ENCODE measurements around the gene PHLDA2. TPM values are rescaled to one million over a fixed set of nuclear protein-coding genes. Genes with fewer than 3 reads are reported as not detected.

The PHLDA2 gene
- total RNA-seq, 1 donor from 2014 or later, result 4.7 TPM

DNA sequence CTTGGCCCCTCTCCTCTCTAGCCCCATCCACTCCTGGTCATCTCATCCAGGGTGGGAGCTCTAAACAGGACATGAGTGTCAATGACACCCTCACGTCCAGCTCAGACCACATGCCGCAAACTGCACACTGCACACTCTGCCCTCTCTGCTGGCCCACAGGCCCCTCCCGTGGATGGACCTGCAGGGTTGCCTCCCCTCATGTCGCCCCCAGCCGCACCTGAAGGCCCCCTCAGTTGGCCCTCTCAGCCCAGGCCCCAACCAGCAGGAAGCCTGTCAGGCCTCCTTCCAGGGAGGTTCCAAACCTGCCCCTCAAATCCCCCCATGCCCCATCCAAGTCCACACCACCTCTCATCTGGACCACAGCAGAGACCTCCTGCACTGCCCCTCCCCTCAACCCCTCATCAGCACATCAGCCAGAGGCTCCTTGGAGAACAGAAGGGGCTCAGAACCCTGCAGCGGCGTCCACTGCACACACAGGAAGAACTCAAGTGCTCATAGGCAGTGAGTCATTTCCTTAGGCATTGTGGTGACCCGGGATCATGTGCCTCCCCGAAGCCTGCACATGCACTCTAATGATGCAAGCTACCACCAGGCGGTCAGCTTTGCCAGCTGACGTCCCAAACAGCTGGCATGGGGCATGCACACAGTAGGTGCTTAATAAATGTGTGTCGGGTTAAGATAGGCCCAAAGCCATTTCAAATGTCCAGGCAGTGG is 30.7 kb downstream of the PHLDA2 start:
- peak; percentile 77 for DNase-seq (ENCODE audit: low read depth)

DNA sequence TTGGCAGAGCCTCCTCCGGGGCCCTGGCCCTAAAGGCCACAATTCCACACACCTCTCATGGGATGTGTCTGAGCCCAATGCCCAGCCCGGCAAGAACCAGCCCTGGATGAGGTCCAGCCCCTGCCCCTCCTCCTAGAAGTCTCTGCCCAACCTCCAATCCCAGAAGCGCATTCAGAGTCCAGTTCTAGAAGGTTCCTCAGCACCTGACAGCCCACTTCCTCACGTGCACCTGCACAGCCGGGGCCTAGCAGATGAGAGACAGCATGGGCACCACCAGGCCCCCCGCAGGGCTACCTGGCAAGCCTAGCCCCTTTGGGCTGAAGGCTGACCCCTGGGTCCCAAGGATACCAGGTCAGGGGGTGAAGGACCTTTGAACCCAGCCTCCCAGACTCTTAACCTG is 32.2 kb downstream of the PHLDA2 start:
- DNase-seq (ENCODE audit: low read depth), result no peak

DNA sequence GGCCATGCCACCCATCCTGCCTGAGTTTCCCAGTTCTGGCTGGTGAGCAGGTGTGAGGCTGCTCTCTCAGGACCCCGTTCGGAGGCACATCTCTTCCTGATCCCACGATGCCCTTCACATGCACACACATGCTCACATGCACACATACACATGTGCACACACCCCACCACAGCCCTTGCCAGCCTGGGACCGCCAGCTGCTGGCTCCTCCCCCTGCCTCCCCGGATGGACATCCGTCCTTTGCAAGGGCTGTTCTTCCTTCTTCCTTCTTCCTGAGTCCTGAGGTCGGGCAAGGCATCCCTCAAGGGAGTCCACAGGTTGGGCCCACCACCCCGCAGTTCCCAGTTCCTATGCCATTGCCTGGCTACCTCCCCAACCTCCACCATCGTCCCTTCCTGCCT is 33.2 kb downstream of the PHLDA2 start:
- DNase-seq (ENCODE audit: low read depth), result no peak

DNA sequence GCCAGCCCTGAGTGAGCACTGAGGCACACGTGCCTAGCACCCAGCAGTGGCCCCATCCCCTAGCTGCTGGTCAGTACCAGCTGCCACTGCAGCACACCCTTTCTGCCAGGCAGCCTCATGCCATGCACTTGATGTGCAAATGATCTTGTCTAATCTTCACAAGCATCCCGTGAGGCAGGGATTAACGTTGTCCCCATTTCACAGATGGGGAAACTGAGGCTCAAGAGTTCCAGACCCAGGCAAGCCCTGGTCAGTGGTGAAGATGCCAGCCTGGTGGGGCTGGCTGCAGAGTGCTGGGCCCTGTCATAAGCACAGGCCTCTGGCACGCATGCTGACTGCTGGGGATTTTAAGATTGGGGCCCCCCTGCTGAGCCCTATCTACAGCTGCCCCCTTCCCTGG is 35.3 kb downstream of the PHLDA2 start:
- DNase-seq (ENCODE audit: low read depth), result no peak

DNA sequence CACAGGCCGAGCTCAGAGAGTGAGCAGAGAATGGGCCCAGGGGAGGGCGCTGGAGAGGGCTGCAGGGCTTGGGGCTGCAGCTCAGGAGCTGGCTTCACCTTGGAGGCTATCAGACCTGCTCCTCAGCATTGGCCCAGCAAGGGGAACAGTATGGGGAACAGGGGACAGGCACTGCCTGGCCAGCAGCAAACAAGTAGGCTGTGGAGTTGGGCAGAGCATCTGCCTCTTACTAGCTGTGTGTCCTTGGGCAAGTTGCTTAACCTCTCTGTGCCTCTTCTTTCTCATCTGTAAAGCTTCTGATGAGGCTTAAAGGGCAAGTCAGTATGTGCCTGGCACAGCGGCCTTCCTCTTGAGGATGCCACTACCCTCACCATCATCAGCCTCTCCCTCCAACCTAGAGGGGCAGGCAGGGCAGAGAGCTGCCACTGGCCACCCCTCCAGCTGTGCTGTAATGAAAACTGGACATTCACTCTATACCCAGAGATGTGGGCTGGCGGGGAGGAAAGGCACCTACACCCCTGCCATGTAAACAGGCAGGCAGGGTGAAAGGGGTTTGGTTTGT is 36.2 kb downstream of the PHLDA2 start:
- DNase-seq (ENCODE audit: low read depth), result no peak

DNA sequence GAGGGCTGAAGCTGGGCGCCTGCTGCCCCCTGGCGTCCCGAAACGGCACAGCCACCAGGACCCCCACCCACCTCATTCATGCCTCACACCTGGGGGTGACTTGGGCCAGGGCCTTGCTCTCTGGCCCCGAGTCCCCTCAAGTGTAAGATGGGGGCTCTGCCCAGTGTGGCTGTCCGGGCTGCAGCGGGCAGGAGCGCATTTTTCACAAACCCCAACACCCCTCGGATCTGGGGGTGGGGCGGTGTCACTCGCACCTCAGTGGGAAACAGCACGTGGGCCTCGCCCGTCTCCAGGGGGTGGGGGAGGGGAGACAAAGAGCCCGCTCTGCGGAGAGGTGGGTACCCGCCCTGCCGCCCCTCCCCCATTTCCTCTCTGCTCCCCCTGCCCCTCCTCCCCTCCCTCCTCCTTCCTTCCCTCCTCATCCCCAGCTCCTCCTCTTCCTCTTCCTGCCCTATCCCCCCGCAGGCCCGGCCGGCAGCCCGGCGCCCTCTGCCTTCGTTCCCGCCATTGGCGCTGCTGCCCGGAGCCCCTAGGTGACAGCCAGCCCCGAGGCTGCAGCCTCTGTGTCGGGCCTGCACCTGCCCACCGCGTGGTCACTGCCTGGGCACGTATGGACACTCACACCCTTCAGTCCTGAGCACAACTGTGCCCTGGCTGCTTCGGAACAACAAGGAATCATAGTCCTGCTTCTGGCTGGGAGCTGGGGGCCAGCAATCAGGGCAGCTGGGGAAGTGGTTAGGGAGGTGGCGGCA is 36.8 kb downstream of the PHLDA2 start:
- no peak for DNase-seq (ENCODE audit: low read depth)

DNA sequence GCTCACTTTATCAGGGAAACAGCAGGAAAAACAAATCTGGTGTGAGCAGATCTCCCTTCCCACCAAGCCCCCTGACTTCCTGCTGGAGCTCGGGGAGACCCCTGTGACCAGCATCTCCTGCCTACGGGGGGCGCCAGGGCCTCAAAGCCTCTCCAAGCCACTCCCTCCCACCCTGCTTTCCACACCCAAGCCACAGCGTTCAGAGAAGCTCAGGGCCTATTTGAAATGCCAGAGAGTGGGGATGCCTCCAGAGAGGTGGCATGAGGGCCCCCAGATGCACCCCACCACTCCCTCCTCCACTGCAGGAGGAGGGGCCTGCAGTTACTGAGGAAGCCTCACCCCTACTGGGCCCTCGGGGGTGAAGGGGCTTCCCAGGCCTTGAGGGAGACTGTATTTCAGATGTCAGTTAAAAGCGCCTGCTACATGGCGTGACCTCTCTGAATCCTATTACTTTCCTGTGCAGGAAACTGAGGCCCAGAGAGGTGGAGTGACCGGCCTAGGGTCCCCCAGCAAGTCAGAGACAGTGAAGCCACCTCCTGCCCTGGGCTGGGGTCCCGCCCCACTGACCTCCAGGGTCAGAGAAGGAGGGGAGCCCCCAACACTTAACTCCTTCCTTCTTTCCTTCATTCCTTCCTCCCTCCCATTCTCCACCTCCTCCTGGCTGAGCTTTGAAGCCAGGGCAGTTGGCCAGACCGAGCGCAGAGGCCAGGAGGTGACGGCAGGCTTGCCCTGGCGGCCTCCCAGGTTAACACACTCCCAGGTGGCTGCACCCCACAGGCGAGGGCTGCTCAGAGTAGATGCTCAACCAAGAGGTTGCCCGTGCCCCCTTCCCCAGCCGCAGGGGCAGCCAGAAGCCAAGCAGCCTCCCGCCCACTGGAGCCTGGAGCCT is 37.6 kb downstream of the PHLDA2 start:
- no peak for DNase-seq (ENCODE audit: low read depth)

DNA sequence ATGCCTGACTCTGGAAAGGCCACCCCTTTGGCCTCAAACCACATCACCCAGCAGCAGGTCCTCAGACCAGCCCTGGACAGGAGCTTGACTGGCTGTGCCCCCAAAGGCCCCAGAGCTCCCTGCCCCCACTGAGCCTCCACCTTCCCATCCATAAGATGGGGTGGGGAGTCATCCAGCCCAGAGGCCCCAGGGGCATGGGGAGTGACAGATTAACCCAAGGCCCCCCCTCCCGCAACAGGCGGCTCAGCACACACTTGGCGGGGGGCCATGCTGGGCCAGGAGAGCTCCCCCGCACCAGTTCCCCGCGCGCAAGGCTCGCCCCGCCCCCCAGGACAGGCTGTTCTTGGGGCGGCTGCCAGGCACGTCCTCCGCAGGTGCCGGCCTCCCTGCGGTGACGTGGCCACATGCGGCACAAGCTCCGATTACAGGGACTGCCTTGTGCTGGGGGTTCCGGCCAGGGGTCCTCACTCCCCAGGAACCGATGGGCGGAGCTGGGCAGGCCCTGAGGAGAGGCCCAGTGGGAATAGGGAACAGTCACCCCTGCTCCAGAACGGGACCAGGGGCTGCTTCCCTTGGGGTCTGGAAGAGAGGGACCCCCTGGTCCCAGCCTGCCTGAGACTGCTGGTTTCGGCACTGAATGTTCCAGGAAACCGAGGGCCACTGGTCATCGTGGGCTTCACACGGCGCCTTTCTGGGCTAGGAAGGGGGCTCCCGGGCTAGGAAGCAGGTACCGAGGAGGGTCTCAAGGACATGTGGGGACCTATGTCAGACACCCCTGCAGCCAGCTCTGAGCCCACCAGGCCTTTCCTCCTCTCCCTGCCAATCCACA is 38.5 kb downstream of the PHLDA2 start:
- no peak for DNase-seq (ENCODE audit: low read depth)

DNA sequence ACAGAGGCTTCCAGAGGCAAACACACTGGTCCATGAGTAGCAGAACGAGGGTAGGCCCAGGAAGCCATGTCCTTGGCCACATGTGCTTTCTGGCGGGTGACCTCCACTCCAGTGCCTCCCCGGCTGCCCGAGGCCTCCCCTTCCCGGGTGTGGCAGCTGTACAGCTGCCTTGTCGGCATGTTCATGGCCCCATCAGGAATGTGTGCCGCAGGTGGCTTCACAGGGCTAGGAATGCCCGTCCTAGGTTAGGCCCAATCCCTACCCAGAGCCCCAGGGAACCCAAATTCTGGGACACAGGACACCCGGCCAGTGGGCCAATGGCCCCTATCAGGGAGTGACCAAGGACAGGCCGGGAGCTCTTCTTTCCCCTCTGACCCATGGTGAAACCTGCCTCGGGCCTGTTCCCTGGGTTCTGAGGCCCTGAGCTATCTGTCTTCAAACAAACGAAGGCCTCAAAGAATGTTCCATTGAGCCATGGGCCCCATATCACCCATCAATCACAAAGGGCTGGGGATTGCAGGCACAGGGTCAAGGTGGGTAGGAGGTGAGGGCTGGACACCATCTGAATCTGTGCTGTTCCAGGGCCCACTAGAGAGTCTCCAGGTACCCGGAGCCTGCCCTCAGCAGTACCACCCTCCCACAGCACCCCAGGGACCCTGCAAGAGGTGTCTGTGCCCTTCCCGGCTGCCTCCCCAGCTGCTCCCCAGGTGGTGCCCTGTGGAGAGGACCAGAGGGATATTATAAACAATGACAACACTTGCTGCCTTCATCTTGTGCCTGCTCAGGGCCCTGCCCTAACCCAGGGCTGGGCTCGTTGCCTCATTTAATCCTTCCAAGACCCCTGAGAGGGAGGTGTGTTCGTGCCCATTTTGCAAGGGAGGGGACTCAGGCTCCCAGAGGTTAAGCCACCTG is 39.6 kb downstream of the PHLDA2 start:
- DNase-seq (ENCODE audit: low read depth), result no peak

DNA sequence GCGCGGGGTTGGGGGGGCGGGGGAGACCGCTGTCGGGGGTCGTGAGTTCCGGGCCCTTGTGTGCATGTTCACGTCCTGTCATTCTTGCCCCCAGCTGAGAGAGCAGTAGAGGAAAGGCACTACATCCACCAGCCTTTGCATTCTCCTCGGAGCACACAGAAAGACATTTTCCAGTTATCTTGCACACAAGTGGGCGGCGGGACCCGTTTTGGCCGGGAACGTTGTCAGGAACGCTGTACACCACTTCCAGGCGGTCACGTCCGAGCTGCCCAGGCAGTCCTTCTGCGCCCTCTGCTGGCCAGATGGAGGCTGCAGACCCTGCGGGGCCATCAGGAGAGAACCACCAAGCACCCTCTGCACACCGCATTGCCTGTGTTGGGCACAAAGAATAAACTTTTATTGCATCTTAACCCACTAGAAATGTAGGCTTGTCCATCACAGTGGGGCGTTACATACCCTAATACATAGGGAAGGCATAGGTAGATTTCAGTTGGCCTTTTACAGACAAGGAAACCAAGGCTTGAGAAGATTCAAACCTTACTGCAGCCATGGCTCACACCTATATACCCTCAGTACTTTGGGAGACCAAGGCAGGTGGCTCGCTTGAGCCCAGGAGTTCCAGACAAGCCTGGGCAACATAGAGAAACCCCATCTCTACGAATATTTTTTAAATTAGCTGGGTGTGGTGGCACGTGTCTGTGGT is 40.8 kb downstream of the PHLDA2 start:
- DNase-seq (ENCODE audit: low read depth), result peak; percentile 87

DNA sequence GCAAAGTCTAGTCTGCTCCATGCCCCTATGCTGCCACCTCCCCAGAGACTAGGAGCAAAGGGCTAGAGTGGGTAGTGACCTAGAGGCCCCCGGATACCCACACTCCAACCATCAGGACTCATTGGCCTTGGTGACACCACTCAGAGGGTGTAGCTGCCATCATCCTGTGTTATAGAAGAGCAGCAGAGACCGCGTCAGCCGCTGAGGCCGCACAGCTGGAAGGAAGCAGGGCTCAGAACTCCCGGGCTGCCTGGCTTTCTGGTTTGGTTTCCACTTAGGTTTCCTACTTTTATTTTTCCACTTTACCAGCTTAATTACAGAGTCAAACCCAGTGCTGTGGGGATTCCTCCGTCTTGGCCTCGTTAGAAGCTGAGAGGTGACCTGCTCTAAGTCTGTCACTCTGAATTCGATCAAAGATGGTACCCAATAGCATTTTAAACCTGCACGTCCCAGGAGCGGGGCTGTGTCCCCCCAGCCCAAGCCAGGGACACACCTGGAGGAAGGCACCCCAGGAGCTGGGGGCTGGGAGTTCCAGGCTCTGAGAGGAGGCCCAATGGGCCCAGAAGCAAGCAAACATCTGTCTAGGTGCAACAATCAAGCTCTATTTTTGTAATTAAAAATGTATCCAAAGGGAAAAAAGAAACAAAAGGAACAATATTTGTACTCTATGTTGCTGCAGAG is 41.6 kb downstream of the PHLDA2 start:
- DNase-seq (ENCODE audit: low read depth), result no peak

DNA sequence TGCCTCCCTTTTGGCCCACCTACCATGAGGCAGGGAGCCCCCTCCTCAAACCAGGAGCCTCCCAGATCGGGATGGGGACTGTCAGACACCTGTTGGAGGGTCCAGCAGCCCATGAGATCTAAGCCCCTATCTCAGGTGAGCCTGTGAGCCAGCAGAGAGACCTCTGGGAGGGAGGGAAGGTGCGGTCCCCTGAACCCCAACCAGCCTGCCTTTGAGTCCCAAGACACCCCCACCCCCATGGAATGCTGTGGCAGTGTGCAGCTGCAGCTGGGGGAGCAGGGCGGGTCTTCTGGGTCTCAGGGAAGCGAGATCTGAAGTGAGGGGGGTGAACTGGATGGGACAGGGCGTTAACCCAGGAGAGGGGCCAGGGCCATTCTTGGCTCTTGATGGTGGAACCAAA is 42.3 kb downstream of the PHLDA2 start:
- no peak for DNase-seq (ENCODE audit: low read depth)

DNA sequence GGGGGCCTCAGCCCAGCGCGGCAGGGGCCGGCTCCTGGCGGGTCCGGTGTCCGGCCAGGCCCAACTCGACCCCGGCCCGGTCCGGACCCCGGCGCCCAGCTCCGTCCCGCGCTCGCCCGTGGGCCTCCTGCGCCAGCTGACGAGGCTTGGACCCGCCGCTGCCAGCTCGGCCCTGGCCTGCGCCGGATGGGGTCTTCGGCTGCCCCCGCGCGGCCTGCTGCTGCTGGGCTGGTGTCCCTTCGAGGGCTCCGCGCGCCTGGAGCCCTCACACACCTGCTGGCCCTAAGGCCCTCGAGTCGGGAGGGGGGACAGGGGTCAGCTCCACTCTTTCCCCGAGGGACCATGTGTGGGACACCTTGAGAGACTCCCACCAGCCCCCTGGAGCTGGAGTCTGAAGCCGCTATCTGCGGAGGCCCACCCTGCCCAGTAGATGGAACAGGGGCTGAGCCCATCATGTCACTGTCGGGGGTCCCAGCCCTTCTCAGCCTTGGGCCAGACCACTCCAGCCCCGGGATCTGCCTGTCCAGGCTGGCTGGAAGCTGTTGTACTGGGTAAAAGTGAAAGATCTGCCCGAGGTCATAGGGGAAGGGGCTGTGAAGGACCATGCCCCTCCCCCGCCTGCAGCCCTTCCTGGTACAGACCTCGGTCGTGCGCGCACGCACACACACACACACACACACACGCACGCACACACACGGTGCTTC is 42.9 kb downstream of the PHLDA2 start:
- DNase-seq (ENCODE audit: low read depth), result peak; percentile 50

DNA sequence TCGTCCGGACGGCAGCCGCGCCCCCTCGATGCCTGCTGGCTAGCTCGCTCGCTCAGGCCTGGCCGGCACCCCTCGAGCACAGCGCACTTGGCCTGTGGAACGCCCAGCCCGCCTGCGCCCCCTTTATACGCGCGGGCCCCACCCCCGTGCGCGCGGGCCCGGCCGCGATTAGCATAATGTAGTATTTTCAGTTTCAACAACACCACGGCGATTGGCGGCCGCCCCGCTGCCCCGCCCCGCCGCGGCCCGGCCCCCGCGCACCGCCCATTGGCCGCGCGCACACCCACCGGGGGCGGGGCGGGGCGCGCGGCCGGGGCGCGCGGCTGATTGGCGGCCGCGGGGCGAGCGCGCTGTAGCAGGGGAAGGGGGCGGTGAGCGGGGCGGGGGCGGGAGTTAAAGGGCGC is 43.5 kb downstream of the PHLDA2 start, which contains the start of gene CDKN1C:
TSS of gene CDKN1C (minus strand) at position 98 of the 404 bp plus-strand sequence. CDS start 319 bp downstream, outside the sequence.
- peak; percentile 79 for DNase-seq (ENCODE audit: low read depth)

DNA sequence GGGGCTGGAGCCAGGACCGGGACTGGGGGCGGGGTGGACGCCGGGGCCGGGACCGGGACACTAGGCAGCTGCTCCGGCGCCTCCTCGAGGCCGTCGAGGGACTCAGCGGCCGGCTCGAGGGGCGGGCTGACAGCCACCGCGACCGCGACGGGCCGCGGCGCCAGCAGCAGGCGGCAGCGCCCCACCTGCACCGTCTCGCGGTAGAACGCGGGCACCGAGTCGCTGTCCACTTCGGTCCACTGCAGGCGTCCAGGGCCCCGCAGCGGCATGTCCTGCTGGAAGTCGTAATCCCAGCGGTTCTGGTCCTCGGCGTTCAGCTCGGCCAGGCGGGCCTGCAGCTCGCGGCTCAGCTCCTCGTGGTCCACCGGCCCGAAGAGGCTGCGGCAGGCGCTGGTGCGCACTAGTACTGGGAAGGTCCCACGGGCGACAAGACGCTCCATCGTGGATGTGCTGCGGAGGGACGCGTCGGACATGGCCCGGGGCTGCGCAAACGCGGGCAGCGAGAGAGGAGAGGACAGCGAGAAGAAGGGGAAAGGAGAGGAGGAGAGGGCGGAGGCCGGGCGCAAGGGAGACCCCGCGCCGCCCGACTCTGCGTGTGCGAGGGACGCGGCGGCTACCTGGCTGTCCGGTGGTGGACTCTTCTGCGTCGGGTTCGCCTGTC is 44.1 kb downstream of the PHLDA2 start:
- DNase-seq (ENCODE audit: low read depth), result peak; percentile 63

DNA sequence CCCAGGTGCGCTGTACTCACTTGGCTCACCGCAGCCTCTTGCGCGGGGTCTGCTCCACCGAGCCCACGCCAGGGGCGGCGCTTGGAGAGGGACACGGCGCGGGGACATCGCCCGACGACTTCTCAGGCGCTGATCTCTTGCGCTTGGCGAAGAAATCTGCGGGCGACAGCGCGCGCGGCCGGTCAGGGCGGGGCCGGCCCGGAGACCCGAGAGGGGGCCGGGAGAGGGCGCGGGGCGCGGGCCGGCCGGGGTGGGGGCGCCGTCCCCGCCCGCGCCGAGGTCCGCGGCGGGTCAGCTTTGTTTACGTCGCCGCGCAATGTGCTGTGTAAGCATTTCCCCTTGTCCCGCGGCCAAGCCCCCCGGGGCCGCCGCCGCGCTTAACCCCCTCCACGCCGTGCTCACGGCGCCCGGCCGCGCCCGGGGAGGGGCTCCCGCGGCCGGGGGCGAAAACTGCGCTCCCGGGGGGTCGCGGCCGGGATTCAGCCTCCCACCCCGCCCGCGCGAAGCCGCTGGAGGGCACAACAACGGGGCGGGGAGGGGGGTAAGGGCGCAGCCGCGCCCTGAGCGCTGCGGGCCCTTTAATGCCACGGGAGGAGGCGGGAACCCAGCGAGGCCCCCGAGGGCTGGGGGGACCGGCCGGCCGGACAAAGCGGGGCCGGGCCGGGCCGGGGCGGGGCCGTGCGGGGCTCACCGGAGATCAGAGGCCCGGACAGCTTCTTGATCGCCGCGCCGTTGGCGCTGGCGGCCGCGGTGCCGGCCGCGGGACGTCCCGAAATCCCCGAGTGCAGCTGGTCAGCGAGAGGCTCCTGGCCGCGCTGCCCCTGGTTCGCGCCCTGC is 45.0 kb downstream of the PHLDA2 start:
- peak; percentile 37 for DNase-seq (ENCODE audit: low read depth)
